CD4-positive, alpha-beta T cell (primary cell): ENCODE results near the gene KLHDC4. TPM values are rescaled to one million over a fixed set of nuclear protein-coding genes. Genes with fewer than 3 reads are reported as not detected.

ENCODE experiments used
- ATAC-seq: fragments of 200-7000 bp; cut with Tn5 transposase; one replicate; pipeline ENCODE4 v1.10.0; 2022; ENCODE audit warnings: mild to moderate bottlenecking; ENCODE audit not compliant: poor library complexity
- CTCF ChIA-PET: fragments of 350-600 bp; sonication (Branson Sonifier 250); formaldehyde crosslinking; loops from one replicate; lab custom pipeline; 2021; ENCODE audit warnings: antibody characterized with exemption, inconsistent platforms; lab: Charles Lee
- POLR2A ChIA-PET: fragments of 350-600 bp; sonication (Branson Sonifier 250); formaldehyde crosslinking; loops from one replicate; lab custom pipeline; 2021; ENCODE audit warnings: antibody characterized with exemption, inconsistent platforms; lab: Charles Lee
- DNase-seq, 14 experiments: peaks; one replicate each; pipeline ENCODE4 v3.0.0-alpha.2; 2013 to 2020; ENCODE audit warnings: mixed read lengths in 2 of 14
- H3K27ac ChIP-seq, 2 donors: one replicate each; pipeline versions ENCODE4 v1.5.1 to v1.7.0; 2013; ENCODE audit warnings: low read length in 2 of 2, low read depth in 1 of 2, mild to moderate bottlenecking in 1 of 2
- H3K27me3 ChIP-seq, 2 experiments: 1 replicate in 1 of 2; 2 replicates in 1 of 2; pipeline versions ENCODE4 v1.6.1 to v1.7.0; 2013; ENCODE audit warnings: low read length in 2 of 2, control low read depth in 1 of 2, mild to moderate bottlenecking in 1 of 2, moderate library complexity in 1 of 2; ENCODE audit not compliant: insufficient read depth in 2 of 2, control insufficient read depth in 1 of 2
- H3K36me3 ChIP-seq: one replicate; pipeline ENCODE4 v1.6.1; 2013; ENCODE audit warnings: low read length, control low read depth; ENCODE audit not compliant: insufficient read depth
- H3K4me1 ChIP-seq: one replicate; pipeline ENCODE4 v1.6.1; 2013; ENCODE audit warnings: low read length, control low read depth; ENCODE audit not compliant: insufficient read depth
- H3K4me3 ChIP-seq: one replicate; pipeline ENCODE4 v1.5.1; 2013; ENCODE audit warnings: mild to moderate bottlenecking, low read length, moderate library complexity
- H3K9me3 ChIP-seq, 2 experiments: 1 replicate in 1 of 2; 2 replicates in 1 of 2; pipeline versions ENCODE4 v1.6.1 to v1.7.0; 2013; ENCODE audit warnings: low read length in 2 of 2, mild to moderate bottlenecking in 2 of 2, control low read depth in 1 of 2, moderate library complexity in 1 of 2; ENCODE audit not compliant: control insufficient read depth in 1 of 2, insufficient read depth in 1 of 2
- H3K27ac Mint-ChIP-seq: one replicate; pipeline ENCODE4 v1.8.0; 2020; ENCODE audit warnings: mixed read lengths
- H3K27me3 Mint-ChIP-seq: one replicate; pipeline ENCODE4 v1.8.0; 2021; ENCODE audit warnings: mixed read lengths
- H3K36me3 Mint-ChIP-seq: one replicate; pipeline ENCODE4 v1.8.0; 2021; ENCODE audit warnings: low read depth, mixed read lengths
- H3K4me1 Mint-ChIP-seq: one replicate; pipeline ENCODE4 v1.8.0; 2021; ENCODE audit warnings: low read depth, mixed read lengths
- H3K4me3 Mint-ChIP-seq: one replicate; pipeline ENCODE4 v1.8.0; 2020; ENCODE audit warnings: mild to moderate bottlenecking, mixed read lengths
- H3K9me3 Mint-ChIP-seq: one replicate; pipeline ENCODE4 v1.8.0; 2020; ENCODE audit warnings: mixed read lengths
- intact Hi-C, 2 experiments: fragments of 100-400 bp; cut with DNase I in 1 of 2; cut with micrococcal nuclease in 1 of 2; formaldehyde crosslinking; loops; one replicate each; pipeline versions ENCODE4 v1.15.1 to v1.9.0; 2023 to 2025; cut with DNase I, micrococcal nuclease
- total RNA-seq, 174 experiments: library from RNA in 2 of 174; stranded (reverse) in 2 of 174; gene quantifications; one replicate each; pipeline ENCODE4 v1.2.3 and lab custom pipeline; 2021 to 2026
- TF ChIP-seq, protein P1 (sequence below): fragments of 200-600 bp; IDR thresholded peaks from one replicate; pipeline ENCODE4 v1.8.0; 2022; ENCODE audit warnings: antibody characterized with exemption, mild to moderate bottlenecking

Gene KLHDC4
- total RNA-seq, 2 experiments from 2014 or later, result 41.4 to 43.0 TPM

DNA sequence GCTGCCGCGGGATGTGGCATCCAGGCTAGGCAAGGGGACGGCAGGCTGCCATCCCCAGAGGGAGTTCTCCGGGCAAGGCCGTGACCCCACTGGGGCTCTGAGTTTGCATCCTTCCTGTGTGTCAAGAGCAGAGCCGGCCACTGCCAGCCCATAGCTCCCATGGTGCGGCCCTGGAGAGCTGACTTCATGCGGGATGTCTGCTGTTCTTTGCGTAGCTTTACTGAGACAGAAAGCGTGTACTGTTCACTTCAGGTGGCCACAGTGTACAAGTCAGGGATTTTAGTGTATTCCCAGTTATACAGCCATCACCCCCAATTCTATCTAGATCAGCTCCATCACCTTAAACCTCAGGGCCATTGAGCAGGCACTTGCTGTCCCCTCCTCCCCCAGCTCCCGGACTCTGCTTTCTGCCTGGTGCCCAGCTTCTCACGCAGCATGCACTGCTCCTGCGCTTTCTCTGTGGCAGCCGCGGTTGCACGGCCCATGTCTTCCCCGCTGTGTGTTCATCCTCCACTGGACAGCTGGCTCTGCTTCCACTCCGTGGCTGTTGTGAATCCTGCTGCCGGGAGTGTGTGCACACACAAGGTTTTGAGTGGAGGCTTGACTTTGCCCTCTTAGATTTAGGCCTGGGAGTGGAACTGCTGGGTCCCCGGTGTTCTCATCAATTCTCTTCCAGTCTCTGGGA lies 71.2 kb downstream of the KLHDC4 start:
- no peaks in the 10 kb centered on the region for H3K27me3 Mint-ChIP-seq
- Histone ChIP-seq H3K9me3 (no peaks in the 10 kb centered on the region), H3K4me1 (peaks cover 11% of the 10 kb centered on the region), H3K27me3 (no peaks in the 10 kb centered on the region), H3K27ac (no peak overlapping the region), H3K4me3 (no peak overlapping the region), H3K36me3 (peaks cover 10% of the 10 kb centered on the region)
- POLR2A ChIA-PET, result no interaction called here
- TF ChIP-seq, protein P1, sequence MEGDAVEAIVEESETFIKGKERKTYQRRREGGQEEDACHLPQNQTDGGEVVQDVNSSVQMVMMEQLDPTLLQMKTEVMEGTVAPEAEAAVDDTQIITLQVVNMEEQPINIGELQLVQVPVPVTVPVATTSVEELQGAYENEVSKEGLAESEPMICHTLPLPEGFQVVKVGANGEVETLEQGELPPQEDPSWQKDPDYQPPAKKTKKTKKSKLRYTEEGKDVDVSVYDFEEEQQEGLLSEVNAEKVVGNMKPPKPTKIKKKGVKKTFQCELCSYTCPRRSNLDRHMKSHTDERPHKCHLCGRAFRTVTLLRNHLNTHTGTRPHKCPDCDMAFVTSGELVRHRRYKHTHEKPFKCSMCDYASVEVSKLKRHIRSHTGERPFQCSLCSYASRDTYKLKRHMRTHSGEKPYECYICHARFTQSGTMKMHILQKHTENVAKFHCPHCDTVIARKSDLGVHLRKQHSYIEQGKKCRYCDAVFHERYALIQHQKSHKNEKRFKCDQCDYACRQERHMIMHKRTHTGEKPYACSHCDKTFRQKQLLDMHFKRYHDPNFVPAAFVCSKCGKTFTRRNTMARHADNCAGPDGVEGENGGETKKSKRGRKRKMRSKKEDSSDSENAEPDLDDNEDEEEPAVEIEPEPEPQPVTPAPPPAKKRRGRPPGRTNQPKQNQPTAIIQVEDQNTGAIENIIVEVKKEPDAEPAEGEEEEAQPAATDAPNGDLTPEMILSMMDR, result no peak
- ATAC-seq (no peak), DNase-seq (no peak)
- peaks cover 4% of the 10 kb centered on the region for H3K36me3 Mint-ChIP-seq
- no peak overlapping the region for H3K27ac Mint-ChIP-seq
- peaks cover 14% of the 10 kb centered on the region for H3K4me1 Mint-ChIP-seq
- H3K4me3 Mint-ChIP-seq, result no peak overlapping the region
- intact Hi-C loops, result no loop called here
- no peaks in the 10 kb centered on the region for H3K9me3 Mint-ChIP-seq
- CTCF ChIA-PET, result no interaction called here

DNA sequence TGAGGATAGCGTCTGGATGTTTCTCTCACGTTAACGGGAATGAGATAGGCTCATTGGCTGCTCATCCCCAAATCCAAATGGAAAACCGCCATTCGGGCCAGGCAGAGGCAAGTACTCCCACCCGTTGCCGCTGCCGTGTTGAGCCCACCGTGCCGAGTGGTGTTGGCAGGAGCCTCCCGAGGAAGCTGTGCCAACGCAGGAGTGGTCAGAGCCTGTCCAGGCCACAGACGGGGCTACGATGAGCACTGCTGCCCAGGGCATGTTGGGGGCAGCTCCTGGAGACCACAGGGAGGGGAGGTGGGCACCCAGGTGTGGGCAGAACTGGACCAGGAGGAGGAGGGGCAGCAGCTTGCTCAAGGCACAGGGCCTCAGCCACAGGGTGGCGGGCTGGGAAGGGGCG lies 72.0 kb downstream of the KLHDC4 start:
- Mint-ChIP-seq H3K4me1 (peaks cover 8% of the 10 kb centered on the region), H3K4me3 (no peak overlapping the region), H3K36me3 (peaks cover 4% of the 10 kb centered on the region), H3K9me3 (no peaks in the 10 kb centered on the region), H3K27ac (no peak overlapping the region), H3K27me3 (no peaks in the 10 kb centered on the region)
- intact Hi-C loops, result no loop called here
- Histone ChIP-seq H3K9me3 (no peaks in the 10 kb centered on the region), H3K4me3 (no peak overlapping the region), H3K36me3 (peaks cover 10% of the 10 kb centered on the region), H3K4me1 (peaks cover 6% of the 10 kb centered on the region), H3K27me3 (no peaks in the 10 kb centered on the region), H3K27ac (no peak overlapping the region)
- POLR2A ChIA-PET, result no interaction called here
- DNase-seq (no peak), ATAC-seq (no peak)
- TF ChIP-seq, protein P1, result no peak
- CTCF ChIA-PET, result no interaction called here

DNA sequence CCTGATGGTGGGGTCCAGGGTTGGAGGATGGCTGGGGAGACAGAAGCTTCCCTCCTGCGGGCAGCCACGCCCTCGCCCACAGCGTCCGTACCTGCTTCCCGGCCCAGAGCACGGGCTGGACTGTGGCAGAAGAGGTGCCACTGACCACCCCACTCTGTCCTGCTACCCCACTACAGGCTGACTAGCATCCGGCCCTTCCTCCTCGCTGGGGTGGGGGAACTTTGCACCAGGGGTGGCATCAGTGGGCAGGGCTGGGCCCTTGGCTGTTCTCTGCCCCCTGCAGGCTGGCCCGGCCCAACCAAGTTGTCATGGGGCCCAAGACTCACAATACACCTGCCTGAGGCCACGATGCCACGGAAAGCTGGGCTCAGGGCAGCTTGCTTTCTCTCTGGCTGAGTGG lies 73.0 kb downstream of the KLHDC4 start:
- Histone ChIP-seq H3K9me3 (no peaks in the 10 kb centered on the region), H3K27ac (no peak overlapping the region), H3K36me3 (peaks cover 10% of the 10 kb centered on the region), H3K4me1 (no peaks in the 10 kb centered on the region), H3K27me3 (no peaks in the 10 kb centered on the region), H3K4me3 (no peak overlapping the region)
- ChIA-PET POLR2A (no interaction called here), CTCF (no interaction called here)
- H3K27me3 Mint-ChIP-seq, result no peaks in the 10 kb centered on the region
- H3K9me3 Mint-ChIP-seq, result no peaks in the 10 kb centered on the region
- ATAC-seq, result no peak
- no peak overlapping the region for H3K4me3 Mint-ChIP-seq
- TF ChIP-seq, protein P1, result no peak
- intact Hi-C loops, result no loop called here
- H3K27ac Mint-ChIP-seq, result no peak overlapping the region
- peaks cover 4% of the 10 kb centered on the region for H3K36me3 Mint-ChIP-seq
- no peak for DNase-seq
- no peaks in the 10 kb centered on the region for H3K4me1 Mint-ChIP-seq
